NAMALWA (cell line): Measurements from ENCODE around the gene NREP.

Experiments used
- DNase-seq: peaks from one replicate; pipeline ENCODE4 v3.0.0-alpha.2; 2015; ENCODE audit warnings: low spot score

NREP gene

DNA sequence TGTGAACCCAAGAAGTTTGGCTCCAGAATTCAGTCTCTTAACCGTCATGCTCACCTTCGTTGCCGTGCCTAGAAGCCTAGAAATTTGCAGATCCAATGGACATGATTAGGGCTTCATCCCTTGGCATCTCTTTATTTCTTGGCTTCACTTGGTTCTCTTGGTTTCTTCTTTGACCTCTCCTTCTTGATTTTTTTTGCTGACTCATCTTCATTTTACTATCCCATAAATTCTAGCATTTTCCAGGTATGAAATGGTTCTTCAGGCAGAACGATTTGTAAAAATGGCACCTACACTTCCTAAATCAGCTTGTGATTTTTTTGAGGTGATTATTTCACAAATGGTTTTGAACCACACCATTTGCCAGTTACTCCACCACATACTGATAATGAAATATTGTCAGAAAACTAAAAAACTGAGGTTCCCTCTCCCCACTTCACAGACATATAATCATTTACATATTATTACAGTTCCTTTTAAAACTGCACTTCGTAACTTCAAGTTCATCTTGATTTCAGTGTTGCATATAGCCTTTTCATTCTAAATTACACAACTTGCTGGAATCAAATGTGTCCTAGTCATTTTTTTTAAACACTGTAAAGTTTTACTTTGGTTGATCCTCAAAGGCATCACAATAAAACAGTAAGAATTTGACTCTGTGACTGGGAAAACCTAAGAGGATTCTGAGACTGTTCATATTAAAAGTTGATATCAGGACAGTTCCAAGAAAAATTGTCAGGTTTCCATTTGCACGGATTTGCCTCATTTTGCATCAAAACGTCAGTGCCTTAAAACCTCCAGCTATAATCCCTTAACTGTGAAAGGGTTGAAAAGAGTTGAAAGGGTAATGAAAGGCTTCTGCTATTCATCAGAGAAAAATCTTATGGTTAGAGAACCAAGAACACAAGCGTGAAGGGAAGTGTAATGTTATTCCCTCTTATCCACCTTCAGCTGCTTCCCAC lies 8.9 kb upstream of the NREP start:
- DNase-seq = no peak

- no peak for DNase-seq
Observed at GRCh38 chr5:111764019-111764418, 7.0 kb upstream of the NREP start.

GRCh38 chr5:111762895-111763294 lies 5.9 kb upstream of the NREP start:
- DNase-seq = no peak

DNA sequence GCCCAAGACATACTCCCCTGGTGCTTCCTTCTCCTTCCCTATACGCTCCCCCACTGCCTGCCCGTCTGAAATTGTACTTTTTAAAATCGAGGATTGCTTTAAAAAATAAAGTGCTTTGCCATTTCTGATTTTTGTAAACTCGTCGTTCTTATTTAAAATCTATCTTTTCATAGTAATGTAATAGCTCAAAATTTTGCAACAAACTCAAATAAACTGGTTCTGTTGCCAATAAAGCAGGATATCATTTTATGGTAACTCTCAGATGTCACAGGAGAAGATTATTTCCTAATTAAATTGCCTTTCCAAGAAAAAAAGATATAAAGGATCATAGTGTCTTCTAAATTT lies 1.3 kb upstream of the NREP start:
- no peak for DNase-seq

GRCh38 chr5:111757355-111758283 lies 625 bp upstream of the NREP start:
- DNase-seq = peak; percentile 95

DNA sequence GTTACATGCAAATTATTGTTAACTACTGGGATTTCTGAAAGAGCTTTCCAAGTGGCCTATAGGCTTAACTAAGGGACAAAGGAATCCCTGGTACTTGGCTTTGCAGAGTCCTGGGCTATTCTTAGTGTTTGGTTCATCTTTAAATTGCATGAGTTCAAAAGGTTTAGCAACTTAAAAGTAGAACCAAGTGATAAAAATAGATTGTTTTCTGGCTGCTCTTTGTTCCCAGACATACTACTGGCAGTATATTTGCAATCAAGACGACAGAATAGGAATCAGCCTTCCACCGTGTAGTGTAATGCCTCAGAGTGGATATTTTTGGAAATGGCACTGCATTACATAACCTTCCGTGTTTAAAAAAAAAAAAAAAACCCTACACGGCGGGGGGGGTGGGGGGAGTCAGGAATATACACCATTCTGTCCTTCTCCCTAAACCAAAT lies 1.0 kb downstream of the NREP start:
- DNase-seq = peak; percentile 46

DNA sequence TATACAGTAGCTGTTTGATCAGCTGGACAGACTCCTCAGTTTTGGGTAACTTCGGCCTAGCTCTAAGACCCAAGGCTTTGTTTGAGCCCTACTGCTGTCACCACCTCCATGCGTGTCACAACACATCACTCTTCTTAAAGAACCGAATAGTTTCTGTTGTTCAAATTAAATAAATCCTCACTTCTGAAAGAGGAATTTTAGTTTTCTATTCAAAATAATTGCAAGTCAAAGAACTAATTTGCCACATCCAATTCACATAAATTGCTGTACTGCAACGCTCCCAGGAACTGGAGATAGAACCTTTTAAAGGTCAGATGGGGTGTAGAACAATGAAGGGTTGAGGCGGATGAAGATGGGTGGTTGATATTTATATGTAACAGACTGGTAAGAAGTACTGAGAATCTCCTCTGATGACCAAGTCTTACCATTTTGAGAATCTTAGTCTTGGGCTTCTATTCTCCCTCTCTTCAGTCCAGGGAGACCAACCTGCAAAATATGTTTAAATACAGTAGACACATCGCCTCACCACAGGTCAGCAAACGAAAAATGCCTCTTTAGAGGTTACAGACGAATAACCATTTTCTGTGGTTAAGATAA lies 1.6 kb downstream of the NREP start:
- peak; percentile 42 for DNase-seq

DNA sequence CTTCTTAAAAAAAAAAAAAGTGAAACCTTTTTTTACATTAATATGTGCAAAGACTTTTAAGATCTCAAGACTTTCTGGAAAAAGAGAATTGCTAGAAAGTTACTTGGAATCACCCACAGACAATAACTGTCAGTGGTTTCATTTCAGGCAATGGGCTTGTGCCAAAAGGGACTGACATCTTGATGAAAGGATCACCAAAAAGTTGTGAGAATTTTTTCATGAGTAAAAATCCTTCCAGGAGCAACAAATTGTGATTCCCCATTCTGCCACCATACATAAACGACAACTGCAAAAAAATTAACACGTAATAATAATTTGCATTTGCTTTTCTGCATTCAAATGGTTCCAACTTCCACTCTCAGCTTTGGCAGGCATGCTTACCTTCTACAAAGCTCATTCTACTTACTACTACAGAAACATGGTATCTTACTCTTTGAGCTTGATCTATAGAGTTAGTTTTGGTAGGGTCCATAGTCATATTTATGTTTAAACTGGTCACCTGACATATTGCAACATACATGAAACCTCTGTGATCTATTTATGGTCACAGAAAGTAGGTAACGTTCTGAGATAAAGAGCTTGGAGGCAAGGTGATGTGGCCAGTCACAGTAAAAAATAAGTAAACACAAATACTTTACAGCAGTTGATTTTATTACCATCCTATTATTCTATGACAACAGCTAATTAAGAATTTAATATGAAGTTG lies 3.0 kb downstream of the NREP start:
- no peak for DNase-seq

GRCh38 chr5:111752426-111752965 lies 4.5 kb downstream of the NREP start:
- DNase-seq = no peak

- DNase-seq = no peak
Observed at GRCh38 chr5:111749303-111750026, 7.5 kb downstream of the NREP start.

GRCh38 chr5:111748304-111748763 lies 8.7 kb downstream of the NREP start:
- DNase-seq = no peak

- no peak for DNase-seq
Observed at GRCh38 chr5:111747337-111747736, 9.7 kb downstream of the NREP start.

DNA sequence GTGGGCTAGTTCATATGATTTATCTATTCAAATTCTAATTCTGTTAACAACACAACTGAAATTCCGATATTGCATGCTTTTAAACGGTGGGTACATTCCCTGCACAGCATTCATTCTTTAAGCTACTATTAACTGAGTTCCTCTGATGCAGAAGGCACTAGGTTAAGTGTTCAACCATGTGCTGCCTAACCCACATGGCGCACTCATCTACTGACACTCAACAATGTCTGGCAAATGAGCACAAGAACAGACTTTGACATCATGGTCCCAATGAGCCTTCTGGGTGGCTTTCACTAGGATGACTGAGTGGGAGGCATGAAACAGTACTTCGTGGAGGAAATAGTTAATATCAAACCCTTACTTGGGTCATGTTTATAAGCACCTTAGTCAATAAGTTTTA lies 10.2 kb downstream of the NREP start:
- no peak for DNase-seq

- DNase-seq = no peak
Observed at GRCh38 chr5:111745075-111745739, 11.8 kb downstream of the NREP start.

DNA sequence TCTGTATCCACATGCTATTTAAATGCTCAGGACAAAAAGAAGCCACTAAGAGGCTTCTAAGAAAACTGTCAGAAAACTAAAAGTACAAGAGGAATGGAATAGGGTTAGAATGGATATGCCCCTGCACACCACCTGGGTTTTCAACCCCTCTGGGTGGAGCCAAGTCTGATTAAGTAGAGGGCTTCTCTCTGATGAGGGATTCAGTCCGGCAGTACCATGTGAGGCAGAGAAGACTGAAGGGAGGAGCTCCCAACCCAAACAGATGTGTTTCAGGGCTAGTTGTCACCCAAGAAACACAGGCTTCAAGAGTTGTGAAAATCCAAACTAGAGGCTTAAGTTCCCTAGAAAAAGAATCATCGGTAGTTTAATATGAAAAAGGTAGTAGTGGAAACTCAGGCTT lies 12.5 kb downstream of the NREP start:
- no peak for DNase-seq

DNA sequence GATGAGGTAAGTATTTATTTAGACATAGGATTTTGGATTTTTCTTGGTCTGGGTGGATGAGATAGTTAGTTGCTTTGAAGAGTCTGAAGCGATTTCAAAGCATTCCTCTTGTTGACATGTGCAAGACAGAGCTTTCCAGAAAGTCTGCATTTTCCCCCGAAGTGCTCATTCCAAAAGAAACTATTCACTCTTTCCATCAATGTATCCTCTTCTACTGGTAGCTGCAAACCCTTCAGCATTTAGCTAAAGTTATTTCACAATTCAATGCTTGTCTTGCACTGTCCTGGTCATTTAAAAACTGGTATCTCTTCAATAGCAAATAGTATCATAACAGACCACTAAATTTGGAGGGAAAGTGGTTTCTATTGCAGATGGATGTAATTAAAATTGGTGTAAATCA lies 13.0 kb downstream of the NREP start:
- no peak for DNase-seq

GRCh38 chr5:111743512-111743911 lies 13.5 kb downstream of the NREP start:
- no peak for DNase-seq

DNA sequence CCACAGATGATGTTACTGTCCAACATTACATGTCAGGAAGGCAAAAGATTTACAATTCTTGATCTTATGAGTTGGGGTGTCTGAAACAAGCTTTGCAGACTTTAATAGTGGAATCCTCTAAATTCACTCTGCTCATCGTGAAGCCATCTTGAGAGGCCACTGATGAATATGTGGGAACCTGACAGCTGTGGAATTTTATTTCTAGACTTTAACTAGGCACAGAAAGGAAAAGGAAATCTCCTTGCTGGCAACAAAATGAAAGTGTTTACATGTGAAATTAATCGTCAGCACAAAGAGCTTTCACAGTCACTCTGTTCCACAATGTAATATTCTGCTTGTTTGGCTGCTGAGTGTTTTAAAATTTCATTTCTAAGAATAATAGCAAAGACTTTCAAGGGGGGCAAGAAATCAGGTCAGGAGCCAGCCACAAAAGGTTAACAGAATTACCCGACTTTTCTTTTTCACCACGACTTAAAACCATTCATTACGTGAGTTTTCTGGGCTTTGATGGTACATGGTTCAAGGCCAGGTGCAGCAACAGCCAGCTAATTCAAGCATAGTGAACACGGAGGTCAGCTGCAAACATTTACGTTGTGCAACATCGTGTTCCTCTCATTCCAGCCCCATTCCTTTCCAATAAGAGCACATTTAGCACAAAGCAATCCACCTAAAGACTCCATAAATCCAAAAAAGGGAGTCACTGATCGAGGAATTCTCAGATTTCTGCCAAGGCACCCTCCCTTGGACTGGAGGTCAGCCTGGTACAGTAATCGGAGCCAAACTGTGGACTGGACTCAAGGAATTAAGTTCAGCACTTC lies 14.6 kb downstream of the NREP start:
- no peak for DNase-seq

DNA sequence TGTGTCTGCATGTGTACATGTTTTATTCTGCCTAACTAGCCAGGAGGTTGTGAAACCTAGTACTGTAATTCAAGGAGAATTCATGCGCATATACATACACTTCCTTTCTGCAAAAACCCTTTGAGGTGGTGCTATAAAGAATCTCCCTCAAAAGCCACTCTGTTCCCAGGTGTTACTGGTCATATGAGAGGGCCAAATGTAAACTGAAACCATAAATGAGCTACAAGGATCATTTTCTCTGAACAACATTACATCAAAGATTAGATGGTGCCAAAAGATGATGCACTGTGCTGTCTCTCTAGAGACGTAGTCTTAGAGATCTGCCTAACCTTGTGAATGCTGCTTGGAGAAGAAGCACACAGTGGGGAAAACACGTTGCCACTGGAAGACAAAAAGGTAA lies 15.7 kb downstream of the NREP start:
- DNase-seq = peak; percentile 36
